SK-N-SH (cell line): ENCODE data around the gene PIGV.

Experiments used
- ELF1 ChIP-seq: IDR thresholded peaks from 2 replicates; pipeline ENCODE4 v1.4.0; 2012
- EP300 ChIP-seq, 2 experiments: IDR thresholded peaks; 2 replicates each; pipeline versions ENCODE4 v1.4.0 to v1.6.1; 2012; ENCODE audit warnings: borderline replicate concordance in 1 of 2, low read depth in 1 of 2, low read length in 1 of 2
- FOSL2 ChIP-seq: IDR thresholded peaks from 2 replicates; pipeline ENCODE4 v1.4.0; 2012; ENCODE audit warnings: low read depth, mild to moderate bottlenecking, moderate library complexity, borderline replicate concordance
- GABPA ChIP-seq: IDR thresholded peaks from 2 replicates; pipeline ENCODE4 v1.4.0; 2012; ENCODE audit warnings: low read depth, mild to moderate bottlenecking
- POLR2AphosphoS5 ChIP-seq: IDR thresholded peaks from 2 replicates; pipeline ENCODE4 v1.6.1; 2012; ENCODE audit warnings: low read depth, low read length
- SMC3 ChIP-seq: IDR thresholded peaks from 2 replicates; pipeline ENCODE4 v1.6.1; 2012; ENCODE audit warnings: low read depth, low read length, improper control_type of control experiment
- TAF1 ChIP-seq: IDR thresholded peaks from 2 replicates; pipeline ENCODE4 v1.6.1; 2012; ENCODE audit warnings: low read depth, mild to moderate bottlenecking, low read length, moderate library complexity, borderline replicate concordance
- TF ChIP-seq, protein P1 (sequence below): IDR thresholded peaks from 2 replicates; pipeline ENCODE4 v1.4.0; 2012; ENCODE audit warnings: low read depth, borderline replicate concordance
- TF ChIP-seq, protein P2 (sequence below): fragments of 200-600 bp; sonication (generic); IDR thresholded peaks from 2 replicates; pipeline ENCODE4 v1.6.1; 2017; ENCODE audit warnings: antibody characterized with exemption, mild to moderate bottlenecking, moderate library complexity
- TF ChIP-seq, protein P3 (sequence below): IDR thresholded peaks from 2 replicates; pipeline ENCODE4 v1.6.1; 2012; ENCODE audit warnings: mild to moderate bottlenecking, low read depth, low read length, moderate library complexity

DNA sequence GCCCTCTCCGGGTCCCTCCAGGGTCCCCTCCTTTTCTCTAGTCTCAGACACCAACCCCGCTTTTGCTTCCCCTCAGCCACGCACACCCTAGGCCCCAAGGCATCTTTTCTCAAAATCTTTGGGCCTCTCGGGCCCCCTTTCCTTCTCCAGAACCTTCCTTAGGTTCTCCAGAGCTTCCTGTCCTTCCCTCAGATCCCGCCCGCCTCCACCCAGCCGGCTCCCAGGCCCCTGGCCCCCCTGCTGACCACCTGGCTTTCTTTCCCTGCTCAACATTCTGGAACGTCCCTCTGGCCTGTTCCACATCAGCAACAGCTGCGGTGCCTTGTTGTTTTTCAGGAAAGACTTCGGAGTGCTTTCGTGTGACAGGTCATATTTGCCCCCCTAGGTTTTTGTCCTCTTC lies 39.9 kb downstream of the PIGV start:
- TF ChIP-seq ELF1: no peak
- TF ChIP-seq POLR2AphosphoS5: no peak
- TF ChIP-seq EP300 (IDR thresholded peaks at IDR 0.05; ENCODE audit: borderline replicate concordance in 1 of 2, low read depth in 1 of 2, low read length in 1 of 2): no peak
- no peak for TF ChIP-seq SMC3
- TF ChIP-seq, protein P1, sequence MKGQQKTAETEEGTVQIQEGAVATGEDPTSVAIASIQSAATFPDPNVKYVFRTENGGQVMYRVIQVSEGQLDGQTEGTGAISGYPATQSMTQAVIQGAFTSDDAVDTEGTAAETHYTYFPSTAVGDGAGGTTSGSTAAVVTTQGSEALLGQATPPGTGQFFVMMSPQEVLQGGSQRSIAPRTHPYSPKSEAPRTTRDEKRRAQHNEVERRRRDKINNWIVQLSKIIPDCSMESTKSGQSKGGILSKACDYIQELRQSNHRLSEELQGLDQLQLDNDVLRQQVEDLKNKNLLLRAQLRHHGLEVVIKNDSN: no peak
- TF ChIP-seq, protein P2, sequence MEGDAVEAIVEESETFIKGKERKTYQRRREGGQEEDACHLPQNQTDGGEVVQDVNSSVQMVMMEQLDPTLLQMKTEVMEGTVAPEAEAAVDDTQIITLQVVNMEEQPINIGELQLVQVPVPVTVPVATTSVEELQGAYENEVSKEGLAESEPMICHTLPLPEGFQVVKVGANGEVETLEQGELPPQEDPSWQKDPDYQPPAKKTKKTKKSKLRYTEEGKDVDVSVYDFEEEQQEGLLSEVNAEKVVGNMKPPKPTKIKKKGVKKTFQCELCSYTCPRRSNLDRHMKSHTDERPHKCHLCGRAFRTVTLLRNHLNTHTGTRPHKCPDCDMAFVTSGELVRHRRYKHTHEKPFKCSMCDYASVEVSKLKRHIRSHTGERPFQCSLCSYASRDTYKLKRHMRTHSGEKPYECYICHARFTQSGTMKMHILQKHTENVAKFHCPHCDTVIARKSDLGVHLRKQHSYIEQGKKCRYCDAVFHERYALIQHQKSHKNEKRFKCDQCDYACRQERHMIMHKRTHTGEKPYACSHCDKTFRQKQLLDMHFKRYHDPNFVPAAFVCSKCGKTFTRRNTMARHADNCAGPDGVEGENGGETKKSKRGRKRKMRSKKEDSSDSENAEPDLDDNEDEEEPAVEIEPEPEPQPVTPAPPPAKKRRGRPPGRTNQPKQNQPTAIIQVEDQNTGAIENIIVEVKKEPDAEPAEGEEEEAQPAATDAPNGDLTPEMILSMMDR: no peak
- TF ChIP-seq GABPA: no peak
- TF ChIP-seq FOSL2: no peak
- TF ChIP-seq, protein P3, sequence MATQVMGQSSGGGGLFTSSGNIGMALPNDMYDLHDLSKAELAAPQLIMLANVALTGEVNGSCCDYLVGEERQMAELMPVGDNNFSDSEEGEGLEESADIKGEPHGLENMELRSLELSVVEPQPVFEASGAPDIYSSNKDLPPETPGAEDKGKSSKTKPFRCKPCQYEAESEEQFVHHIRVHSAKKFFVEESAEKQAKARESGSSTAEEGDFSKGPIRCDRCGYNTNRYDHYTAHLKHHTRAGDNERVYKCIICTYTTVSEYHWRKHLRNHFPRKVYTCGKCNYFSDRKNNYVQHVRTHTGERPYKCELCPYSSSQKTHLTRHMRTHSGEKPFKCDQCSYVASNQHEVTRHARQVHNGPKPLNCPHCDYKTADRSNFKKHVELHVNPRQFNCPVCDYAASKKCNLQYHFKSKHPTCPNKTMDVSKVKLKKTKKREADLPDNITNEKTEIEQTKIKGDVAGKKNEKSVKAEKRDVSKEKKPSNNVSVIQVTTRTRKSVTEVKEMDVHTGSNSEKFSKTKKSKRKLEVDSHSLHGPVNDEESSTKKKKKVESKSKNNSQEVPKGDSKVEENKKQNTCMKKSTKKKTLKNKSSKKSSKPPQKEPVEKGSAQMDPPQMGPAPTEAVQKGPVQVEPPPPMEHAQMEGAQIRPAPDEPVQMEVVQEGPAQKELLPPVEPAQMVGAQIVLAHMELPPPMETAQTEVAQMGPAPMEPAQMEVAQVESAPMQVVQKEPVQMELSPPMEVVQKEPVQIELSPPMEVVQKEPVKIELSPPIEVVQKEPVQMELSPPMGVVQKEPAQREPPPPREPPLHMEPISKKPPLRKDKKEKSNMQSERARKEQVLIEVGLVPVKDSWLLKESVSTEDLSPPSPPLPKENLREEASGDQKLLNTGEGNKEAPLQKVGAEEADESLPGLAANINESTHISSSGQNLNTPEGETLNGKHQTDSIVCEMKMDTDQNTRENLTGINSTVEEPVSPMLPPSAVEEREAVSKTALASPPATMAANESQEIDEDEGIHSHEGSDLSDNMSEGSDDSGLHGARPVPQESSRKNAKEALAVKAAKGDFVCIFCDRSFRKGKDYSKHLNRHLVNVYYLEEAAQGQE: no peak
- TF ChIP-seq TAF1: no peak
